GM12872 (cell line): Measurements from ENCODE around the gene PDE1A.

Experiments
- TF ChIP-seq, protein P1 (sequence below): IDR thresholded peaks from 3 replicates; pipeline ENCODE4 v1.5.1; 2011; ENCODE audit warnings: low read depth, mild to moderate bottlenecking, low read length, moderate library complexity; ENCODE audit not compliant: insufficient read depth

The PDE1A gene

DNA sequence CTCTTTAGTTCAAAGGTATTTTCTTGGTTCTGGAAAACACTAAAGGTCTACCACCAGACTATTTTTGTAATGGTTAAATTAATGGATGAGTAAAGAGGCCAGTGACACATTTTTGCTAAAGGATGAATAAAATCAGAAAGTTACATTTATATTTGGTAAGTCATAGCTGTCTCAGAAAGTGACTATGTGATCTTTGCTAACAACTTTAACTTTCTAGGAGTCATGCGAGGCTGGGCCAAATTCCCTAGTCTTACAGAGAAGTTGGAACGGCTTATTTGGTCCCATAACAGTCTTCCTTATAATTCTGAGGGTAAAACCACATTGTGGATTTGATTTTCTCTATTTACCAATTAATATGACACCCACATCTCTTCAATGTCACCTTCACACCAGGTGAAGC lies 198.1 kb downstream of the PDE1A start:
- TF ChIP-seq, protein P1, sequence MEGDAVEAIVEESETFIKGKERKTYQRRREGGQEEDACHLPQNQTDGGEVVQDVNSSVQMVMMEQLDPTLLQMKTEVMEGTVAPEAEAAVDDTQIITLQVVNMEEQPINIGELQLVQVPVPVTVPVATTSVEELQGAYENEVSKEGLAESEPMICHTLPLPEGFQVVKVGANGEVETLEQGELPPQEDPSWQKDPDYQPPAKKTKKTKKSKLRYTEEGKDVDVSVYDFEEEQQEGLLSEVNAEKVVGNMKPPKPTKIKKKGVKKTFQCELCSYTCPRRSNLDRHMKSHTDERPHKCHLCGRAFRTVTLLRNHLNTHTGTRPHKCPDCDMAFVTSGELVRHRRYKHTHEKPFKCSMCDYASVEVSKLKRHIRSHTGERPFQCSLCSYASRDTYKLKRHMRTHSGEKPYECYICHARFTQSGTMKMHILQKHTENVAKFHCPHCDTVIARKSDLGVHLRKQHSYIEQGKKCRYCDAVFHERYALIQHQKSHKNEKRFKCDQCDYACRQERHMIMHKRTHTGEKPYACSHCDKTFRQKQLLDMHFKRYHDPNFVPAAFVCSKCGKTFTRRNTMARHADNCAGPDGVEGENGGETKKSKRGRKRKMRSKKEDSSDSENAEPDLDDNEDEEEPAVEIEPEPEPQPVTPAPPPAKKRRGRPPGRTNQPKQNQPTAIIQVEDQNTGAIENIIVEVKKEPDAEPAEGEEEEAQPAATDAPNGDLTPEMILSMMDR, result no peak

DNA sequence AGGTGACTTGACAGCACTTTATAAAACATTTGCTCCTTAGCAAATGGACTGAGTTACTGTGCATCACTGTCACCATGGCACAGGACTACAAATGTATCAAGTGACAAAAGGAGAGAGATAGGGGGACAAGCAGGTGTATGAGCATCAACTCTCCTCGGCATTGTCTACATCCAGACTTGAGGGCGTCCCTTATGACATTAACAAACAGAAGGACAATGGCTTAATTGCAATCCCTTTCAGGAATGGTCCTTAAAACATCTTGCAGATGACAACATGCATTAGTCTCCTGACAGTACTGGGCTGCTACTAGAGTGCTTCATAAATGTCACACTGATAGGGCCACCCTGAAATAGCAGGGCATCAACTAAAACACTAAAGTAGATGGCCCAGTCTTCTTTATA lies 198.8 kb downstream of the PDE1A start:
- TF ChIP-seq, protein P1, result no peak

DNA sequence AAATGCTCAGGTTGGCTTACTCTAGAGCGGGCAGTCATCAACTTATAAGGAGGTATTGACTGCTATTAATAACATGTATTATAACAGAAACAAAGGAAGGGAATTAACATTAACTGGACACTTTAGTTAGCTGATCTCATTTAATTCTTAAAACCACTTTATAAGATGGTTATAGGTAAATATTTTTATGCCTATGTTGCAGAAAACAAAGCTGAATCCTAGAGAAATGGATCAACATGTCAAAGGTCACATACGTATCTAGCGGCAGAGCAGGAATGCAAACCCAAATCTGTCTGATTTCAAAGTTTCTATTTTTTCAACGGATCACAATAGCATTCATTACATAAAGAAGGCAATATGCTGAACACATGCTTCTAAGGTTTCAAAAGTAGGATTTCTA lies 200.0 kb downstream of the PDE1A start:
- TF ChIP-seq, protein P1, result no peak

DNA sequence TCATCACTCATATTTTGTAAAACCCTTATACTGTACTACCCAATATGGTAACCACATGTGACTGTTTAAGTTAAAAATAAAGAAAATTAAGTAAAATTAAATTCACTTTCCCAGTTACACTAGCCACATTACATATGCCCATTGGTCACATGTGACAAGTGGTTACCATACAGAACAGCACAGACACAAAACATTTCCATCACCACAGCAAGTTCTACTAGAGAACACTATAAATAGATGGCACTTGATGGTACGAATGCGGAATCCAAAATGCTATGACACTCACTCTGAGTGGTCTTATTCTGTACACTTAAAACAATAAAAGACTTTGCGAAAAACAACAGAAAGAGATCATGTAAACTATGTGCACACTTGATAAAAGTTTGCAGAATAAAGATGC lies 202.2 kb downstream of the PDE1A start:
- TF ChIP-seq, protein P1, result no peak

DNA sequence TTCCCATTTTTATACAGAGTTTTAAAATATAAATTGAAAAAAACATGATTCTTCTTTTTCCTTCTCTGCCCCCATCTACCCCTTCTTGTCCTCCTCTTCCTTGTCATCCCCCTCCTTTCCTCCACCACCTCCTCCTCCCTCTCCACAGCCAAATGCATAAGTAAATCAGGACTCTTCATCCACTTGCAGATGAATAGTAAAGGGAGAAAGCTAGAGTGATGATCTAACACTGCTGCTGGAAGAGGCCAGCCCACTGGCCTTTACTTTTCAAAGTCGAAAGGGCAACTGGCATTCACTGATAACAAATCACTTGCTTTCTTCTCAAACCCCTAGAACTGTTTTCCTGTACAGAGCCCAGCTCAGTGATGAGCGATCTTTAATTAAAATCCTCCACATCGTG lies 205.8 kb downstream of the PDE1A start:
- TF ChIP-seq, protein P1, result no peak

DNA sequence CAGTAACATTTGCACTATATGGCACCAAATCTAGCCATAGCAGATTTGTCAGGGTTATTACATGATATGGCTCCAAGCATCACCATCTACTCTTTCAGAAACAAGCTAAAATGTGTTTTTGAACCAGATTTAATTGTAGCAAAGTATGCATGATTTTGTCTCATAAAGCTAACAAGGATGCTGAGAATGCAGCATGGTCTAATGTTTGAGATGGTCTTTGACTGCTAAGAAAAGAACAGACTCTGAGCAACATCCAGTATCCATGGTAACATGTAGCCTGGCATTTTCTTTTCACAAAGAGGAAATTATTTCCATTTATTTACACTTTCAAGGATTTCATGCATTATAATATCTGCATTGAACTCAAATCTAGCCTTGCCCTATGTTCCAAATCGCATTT lies 206.5 kb downstream of the PDE1A start:
- TF ChIP-seq, protein P1, result no peak

DNA sequence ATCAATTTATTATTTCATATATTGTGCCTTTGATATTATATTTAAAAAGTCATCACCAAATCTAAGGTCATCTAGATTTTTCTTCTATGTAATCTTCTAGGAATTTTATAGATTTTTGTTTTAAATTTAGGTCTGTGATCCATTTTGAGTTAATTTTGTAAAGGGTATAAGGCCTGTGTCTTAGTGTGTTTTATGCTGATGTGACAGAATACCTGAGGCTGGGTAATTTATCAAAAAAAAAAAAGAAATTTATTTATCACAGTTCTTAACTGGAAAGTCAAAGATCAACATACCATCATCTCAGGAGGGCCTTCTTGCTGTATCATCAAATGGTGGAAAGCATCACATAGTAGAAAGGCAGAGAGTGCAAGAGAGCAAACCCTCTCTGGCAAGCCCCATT lies 216.2 kb downstream of the PDE1A start:
- TF ChIP-seq, protein P1, result no peak

DNA sequence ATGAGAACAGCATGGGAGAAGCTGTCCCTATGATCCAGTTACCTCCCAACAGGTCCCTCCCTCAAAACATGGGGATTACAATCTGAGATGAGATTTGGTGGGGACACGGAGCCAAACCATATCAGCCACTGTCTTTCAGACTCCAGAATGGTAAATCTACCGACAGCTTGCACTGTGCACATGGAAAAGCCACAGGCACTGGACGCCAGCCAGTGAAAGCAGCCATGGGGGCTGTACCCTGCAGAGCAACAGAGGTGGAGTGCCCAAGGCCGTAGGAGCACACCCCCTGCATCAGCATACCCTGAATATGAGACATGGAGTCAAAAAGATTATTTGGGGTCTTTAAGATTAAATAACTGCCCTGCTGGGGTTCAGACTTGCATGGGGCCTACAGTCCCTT lies 218.4 kb downstream of the PDE1A start:
- TF ChIP-seq, protein P1, result no peak
